Limb (tissue), 2 donors: Measurements from ENCODE around the gene S1PR1.
"Not testable (repeated sequence)": the region's sequence is repeated elsewhere in the genome, so short reads cannot be mapped to it uniquely, and the experiment has no call there.

Source experiments
- DNase-seq, 2 donors: peaks; one replicate each; pipeline ENCODE4 v3.0.0-alpha.2; 2016; ENCODE audit errors: extremely low spot score in 2 of 2

Gene S1PR1

DNA sequence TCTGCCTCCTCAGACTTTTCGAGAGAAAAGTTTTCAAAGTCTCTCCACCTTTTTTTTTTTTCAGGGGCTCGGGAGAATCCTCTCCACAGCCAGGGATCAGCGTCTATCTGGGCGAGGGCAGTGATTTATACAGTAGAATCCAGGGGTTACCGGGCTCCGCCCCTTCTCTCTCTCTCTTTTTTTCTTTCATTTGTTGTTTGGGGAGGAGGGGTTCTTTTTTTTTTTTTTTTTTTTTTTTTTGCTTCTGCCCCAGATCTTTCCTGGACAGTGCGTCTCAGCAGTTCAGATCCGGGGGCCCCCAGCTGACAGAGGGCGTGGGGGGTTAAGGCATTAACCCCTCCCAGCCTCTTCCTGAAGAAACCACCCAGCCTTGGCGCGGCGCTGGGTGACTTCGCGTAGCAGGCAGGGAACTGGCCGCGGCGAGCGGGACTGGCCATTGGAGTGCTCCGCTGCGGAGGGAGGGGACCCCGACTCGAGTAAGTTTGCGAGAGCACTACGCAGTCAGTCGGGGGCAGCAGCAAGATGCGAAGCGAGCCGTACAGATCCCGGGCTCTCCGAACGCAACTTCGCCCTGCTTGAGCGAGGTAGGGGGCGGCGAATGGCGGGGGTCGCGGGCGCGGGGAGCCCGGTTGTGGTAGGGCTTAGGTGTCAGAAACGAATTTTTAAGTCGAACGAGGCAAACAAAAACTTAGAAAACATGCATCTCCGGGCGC lies at the start of gene S1PR1:
S1PR1 (plus strand) TSS at position 504 of the 713 bp plus-strand sequence. CDS start 1,966 bp downstream, outside the sequence.
- peak in 1 of 2 donors; percentile 75 for DNase-seq

DNA sequence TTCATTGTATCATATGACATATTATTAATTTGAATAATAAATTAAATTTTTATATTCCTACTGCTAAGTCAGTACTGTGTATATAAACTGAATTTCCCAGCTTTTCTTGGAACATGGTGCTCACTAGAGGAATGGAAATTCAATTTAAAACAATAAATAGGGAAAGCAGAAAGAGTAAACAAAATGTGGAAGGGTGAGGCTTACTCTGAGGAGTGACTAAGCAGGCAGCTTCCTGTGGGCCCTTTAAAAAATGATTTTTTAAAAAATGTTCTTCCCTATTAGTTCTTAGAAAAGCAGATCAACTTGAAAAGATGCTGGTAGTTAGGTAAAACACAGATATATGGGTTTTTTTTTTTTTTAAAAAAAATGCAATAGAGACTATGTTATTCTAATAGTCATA lies 49.5 kb upstream of the S1PR1 start:
- no peak for DNase-seq

DNA sequence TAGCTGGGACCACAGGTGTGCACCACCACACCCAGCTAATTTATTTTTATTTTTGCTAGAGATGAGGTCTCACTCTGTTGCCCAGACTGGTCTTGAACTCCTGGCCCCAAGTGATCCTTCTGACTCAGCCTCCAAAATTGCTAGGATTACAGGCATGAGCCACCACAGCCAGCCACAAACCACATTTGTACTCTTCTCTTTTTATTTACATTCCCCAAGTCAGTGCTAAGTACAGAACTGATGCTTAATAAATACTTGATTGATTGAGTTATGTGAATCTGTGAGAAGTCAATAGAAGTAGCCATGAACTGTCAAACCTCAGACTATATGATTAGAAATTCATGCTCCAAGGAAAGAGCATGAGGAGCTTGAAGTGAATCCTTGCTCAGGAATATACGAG lies 48.5 kb upstream of the S1PR1 start:
- DNase-seq, result no peak

DNA sequence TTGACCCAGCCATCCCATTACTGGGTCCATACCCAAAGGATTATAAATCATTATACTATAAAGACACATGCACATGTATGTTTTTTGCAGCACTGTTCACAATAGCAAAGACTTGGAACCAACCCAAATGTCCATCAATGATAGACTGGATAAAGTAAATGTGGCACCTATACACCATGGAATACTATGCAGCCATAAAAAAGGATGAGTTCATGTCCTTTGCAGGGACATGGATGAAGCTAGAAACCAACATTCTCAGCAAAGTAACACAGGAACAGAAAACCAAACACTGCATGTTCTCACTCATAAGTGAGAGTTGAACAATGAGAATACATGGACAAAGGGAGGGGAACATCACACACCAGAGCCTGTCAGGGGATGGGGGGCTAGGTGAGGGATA lies 47.9 kb upstream of the S1PR1 start:
- not testable (repeated sequence) for DNase-seq

DNA sequence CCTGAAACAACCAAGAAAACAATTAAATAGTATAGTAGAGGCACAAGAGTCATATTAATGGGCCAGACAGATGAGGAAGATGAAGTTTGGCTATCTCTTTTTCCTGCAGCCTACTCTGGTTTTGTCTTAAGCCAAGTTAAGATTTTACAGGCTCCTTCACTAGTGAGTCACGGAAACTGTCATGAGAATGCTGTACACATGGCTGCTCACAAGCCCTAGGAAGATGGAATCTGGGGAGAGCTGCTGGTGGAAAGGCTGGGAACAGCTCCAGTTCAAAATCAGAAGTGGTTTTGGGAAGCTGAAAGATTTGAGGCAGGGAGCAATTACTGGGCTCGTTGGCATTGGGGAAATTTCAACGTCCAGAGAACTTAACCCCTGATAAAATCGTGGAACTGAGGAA lies 46.4 kb upstream of the S1PR1 start:
- DNase-seq, result no peak

DNA sequence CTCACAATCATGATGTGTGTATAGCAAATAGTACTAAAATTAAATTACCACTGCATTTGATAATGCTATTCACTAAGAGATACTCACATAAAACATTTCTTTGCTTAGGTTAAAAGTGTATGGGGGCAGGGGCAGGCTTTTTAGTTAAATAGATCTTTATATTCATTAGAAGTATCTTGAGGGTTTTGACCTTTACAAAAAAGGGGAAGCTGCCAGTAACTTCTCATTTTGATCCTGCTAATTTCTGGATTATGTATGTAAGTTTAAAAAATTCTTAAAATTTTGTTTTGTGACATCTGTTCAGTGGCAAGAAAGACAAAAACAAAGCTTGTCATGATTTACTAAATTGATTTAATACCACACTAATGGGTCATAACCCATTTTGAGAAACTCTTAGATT lies 45.8 kb upstream of the S1PR1 start:
- DNase-seq, result no peak

DNA sequence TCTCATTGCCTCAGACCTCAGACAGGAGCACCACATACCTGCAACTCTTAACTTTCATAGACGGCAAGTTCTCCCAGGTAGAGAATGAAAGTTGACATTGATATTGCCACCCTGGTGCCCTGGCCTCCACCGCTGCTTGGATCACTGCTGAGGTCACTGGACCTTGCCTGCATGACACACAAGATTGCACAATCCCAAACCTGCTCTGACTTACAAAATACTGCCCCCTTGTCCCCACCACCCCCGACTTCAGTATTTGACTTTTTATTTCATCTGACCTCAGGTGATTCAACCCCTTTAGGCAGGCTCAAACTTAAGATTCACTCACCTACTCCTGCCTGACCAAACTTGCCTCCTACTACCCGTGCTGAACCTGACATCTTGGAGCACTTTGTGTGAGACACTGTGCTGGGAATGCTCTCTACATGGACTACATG lies 43.1 kb upstream of the S1PR1 start:
- no peak for DNase-seq

DNA sequence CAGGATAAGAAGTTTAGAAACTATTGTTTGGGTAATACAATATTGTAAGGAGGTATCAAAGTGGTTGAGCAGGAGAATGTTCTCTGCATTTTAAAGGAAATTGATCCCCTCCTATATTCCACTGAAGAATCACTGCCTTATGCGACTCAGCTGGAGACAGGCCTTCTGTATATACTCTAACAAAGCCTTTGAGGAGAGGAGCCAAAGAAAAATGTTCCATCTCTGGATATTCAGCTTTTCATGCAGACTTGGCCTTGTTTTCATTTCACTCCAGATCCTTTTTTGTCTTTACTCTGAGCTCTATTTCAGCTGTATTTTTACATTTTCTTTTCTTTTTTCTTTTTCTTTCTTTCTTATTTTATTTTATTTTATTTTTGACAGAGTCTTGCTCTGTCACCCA lies 42.1 kb upstream of the S1PR1 start:
- no peak for DNase-seq

DNA sequence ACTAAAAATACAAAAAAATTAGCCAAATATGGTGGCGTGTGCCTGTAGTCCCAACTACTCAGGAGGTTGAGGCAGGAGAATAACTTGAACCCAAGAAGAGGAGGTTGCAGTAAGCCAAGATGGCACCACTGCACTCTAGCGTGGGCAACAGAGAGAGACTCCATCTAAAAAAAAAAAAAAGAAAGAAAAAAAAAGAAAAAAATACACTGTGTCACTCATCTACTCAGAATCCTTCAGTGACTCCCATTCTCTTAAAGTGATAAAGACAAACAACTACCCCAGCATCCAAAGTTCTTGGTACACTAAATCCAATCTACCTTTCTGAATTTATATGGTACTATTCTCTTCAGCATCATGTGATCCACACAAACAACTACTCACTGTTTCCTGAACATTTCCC lies 40.2 kb upstream of the S1PR1 start:
- no peak for DNase-seq

DNA sequence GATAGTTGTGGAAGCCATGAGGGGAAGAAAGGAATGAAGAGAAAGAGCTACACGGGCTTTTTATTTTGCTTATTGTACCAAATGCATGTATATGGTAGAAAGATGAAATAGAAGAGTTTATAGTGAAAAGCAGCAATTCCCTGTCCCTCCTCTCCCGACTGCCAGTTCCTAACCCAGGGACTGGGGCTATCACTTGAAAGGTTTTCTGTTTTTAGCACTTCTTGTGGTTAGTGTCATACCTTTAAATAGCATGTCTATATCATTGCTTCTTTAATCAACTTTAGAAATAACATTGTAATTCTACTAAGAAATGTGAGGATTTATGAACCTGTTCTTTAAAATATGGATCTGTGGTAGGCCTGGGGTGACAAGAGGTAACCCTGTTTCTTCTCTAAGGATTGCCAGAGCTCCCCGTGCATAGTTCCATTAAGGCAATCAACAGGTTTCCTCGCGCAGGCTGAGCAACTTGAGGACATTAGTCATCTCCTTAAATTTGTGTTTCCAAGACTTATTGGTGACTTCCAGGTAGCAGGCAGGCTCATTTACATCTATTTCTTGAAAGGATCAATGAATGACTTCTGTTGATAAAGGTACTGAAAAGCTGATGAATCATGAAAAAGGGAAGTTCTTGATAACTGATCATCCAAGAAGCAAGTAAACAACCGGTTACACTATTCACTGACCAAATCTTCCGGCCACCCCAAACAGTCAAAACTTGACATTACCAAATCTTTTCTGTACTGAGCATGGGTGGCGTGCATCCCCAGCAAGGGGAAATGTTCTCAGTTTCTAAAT lies 37.8 kb upstream of the S1PR1 start:
- no peak for DNase-seq

DNA sequence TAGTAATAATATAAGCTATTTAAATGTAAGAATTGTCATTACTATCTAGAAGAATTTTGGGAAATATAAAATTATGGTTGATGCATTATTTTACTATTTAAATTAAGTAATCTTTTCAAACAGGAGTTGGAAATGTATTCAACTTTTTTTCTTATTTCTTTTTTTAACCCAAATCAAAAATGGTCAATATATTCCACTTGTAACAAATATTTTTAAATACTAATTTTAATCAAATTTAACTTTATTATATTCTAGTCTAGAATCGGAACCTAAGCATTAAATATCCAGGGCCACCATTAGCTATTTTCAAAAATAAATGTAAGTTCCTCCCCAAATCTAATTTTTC lies 37.2 kb upstream of the S1PR1 start:
- no peak for DNase-seq

DNA sequence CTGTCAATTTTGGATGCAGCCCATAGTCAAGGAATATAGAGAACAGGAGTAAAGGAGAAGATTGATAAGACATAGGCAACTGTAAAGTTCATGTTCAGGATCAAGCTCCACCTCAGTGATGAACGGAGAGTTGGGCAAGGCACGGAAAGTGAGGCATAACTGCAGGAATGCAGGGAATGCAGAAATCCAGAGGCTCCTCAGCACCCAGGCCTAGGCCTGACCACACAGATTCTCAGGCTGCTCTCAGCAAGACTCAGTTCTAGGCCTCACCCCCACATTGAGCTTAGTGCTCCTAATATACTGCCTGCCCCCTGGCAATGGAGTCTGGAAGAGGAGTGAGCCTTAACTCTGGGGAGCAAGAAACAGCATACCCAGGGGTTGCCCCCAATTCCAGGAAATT lies 36.3 kb upstream of the S1PR1 start:
- DNase-seq, result no peak

DNA sequence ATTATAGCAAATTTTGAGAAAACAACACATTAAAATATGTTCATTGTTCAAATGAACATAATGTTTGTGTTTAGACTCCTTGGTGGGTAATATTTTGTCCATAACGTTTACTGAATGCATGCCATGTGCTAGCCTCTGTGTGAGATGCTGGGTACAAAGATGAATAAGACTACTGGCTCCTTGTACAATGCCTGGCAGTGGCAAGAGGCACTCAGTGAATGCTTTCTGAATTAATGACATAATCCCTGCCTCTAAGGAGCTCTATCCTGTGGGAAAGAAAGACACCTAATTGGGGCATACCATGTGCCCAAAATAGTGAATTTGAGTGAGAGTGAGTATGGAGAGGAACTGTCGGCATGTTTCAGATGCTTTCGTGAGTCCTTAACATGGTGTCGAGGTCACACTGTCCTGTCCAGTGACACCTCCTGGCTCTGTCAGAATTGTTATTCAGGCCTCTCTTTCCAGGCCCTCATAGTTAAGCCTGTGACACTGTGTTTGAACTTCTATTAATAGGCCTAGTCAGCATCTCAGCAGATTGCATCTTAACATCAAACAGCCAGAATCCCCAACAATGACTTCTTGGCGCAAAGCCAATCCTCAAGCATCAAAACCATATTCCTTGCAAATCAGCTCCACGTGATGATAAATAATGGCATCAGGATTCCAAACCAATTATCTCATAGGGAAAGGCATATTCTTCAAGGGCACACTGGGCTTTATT lies 32.8 kb upstream of the S1PR1 start:
- DNase-seq, result peak in 1 of 2 donors; percentile 32

DNA sequence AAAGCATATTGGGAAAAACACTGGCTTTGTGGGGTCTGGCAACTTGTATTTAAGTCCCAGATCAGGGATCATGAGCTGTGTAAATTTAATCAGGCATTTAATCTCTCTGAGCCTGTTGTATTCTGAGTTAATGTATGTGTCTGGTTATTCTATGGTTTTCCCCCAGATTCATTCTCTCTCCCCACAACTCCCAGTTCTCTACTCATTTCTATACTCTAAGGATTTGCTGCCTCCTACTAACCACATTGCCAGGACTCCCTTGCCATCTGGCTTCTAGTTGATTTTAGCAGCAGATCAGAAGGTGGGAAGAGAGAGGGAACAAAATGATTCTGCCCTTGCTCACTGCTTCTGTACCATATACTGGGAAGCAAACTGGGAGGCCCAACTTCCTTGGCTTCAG lies 31.4 kb upstream of the S1PR1 start:
- DNase-seq, result no peak

DNA sequence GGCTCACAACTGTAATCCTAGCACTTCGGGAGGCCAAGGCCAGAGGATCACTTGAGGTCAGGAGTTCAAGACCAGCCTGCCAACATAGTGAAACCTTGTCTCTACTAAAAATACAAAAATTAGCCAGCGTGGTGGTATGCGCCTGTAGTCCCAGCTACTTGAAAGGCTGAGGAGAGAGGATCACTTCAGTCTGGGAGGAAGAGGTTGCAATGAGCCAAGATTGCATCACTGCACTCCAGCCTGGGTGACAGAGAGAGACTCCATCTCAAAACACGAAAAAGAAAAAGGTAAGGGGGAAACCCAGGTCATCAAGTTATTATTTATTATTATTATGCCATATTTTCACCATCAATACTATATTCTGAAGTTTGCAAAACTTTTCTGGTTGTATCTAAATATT lies 30.7 kb upstream of the S1PR1 start:
- not testable (repeated sequence) for DNase-seq

DNA sequence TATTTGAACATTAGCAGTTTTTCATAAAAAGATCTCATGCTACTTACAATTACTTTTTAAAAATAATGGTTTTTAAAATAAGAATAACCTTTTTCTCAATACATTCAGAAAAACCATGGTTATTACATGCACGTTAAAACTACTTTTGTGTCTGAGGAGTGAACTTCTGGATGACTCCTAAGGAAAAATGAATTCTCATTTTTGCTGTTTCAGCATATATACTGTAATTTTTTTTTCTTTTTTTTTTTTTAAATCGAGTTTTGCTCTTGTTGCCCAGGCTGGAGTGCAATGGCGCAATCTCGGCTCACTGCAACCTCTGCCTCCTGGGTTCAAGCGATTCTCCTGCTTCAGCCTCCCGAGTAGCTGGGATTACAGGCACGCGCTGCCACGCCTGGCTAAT lies 29.5 kb upstream of the S1PR1 start:
- DNase-seq, result not testable (repeated sequence)

DNA sequence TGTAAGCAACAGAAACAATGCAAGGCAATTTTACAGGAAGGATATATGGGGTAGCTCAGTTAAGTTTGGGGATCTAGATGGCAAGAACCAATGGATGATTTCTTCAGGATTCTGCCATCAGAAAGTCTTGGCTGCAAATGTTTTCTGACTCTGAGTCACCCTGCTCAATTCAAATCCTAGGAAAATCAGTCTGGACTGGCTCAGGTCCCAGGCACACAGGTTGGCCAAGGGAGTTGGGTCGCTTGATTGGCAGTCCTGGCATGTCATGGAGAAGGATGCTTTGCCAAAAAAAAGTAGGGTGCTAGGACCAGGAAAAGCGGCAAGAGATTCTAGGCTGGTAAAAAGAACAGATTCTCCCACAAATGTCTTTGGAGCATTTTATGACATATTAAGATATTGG lies 28.9 kb upstream of the S1PR1 start:
- DNase-seq, result no peak

DNA sequence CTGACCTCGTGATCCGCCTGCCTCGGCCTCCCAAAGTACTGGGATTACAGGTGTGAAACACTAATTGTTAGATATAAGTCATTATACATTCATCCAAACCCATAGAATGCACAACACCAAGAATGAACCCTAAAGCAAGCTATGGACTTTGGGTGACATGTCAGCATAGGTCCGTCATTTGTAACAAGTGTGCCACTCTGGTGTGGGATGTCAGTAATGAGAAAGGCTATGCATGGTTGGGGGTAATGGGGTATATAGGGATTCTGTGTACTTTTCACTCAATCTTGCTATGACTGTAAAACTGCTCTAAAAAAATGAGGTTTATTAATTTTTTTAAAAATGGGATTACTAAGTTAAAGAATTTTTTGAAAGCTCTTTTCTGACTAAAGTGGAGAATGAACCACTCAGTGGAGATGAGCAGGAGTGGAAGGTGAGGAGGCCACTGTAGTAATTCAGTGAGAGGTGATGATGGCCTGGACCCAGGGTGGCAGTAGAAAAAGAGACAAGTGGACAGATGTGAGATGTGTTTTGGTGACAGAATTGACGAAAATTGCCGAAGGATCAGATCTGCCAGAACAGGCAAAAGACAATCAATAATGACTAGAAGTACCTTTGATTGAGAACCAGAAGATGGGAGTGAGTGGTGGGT lies 21.3 kb upstream of the S1PR1 start:
- no peak for DNase-seq

DNA sequence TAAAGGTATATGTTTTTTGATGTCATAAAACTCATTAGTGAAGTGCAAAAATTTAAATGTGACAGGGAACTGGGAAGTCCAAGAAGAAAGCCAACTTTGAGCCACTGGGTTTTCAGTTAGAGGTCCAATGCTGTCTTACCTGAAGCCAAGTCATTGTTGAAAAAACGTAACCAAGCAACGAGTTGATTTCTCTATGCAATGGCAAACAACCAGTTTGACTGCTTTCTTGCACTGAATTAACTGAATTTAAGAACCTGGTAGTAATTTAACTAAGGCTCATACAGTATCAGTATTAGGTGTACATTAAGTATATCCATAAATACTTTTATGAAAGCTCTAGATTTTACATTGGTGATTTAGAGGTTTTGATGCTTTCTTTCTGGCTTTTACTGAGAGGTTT lies 20.2 kb upstream of the S1PR1 start:
- no peak for DNase-seq

DNA sequence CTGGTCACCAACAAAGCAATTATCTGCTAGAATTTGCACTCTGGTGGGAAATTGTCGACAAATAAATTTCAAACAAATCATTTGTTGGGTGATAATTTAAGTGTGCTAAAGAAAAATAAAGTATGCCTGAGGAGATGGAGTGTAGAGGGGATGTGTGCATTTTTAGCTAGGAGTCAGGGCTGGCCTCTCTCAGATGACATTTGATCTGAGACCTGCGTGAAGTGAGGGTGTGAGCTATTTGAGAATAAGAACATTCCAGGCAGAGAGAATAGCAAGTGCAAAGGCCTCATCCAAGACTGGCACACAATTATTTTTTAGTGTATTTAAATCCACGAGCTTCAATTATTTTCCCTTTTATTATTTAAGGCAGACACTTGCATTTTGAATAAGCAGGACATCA lies 19.7 kb upstream of the S1PR1 start:
- no peak for DNase-seq

DNA sequence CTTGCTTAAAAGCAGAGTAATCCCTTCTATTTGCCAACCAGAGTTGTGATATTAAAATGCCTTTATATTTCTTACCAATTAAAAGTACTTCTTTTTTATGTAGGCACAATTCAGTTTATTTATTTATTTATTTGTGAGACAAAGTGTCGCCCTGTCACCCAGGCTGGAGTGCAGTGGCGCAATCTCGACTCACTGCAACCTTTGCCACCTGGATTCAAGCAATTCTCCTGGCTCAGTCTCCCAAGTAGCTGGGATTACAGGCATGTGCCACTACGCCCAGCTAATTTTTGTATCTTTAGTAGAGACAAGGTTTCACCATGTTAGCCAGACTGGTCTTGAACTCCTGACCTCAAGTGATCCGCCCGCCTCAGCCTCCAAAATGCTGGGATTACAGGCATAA lies 17.9 kb upstream of the S1PR1 start:
- DNase-seq, result not testable (repeated sequence)
